Hypothalamus (tissue), 51 donors: ENCODE data around the gene GAMT.
"Not testable (repeated sequence)": the region's sequence is repeated elsewhere in the genome, so short reads cannot be mapped to it uniquely, and the experiment has no call there.

Source experiments
- DNase-seq, 51 donors: peaks; one replicate each; lab custom pipeline; 2025; lab: John Stamatoyannopoulos, UW

The GAMT gene

GRCh38 chr19:1420590-1420989 lies 19.2 kb upstream of the GAMT start:
- no peak for DNase-seq

- not testable (repeated sequence) for DNase-seq
These were observed 18.7 kb upstream of the GAMT start for GRCh38 chr19:1420085-1420484.

- no peak for DNase-seq
These were observed 17.8 kb upstream of the GAMT start for GRCh38 chr19:1418951-1419738.

- DNase-seq, result no peak
These were observed 17.1 kb upstream of the GAMT start for GRCh38 chr19:1418496-1418775.

GRCh38 chr19:1417681-1418495 lies 16.5 kb upstream of the GAMT start:
- DNase-seq, result peak in 4 of 51 donors; percentile 17 to 39 (median 28)

- DNase-seq, result peak in 14 of 51 donors; percentile 8 to 49 (median 31)
These were observed 15.8 kb upstream of the GAMT start for GRCh38 chr19:1417145-1417544.

- peak in 4 of 51 donors; percentile 15 to 55 (median 32) for DNase-seq
These were observed 14.9 kb upstream of the GAMT start for GRCh38 chr19:1416014-1416841.

GRCh38 chr19:1412995-1413800 lies 11.9 kb upstream of the GAMT start:
- DNase-seq, result no peak

- no peak for DNase-seq
These were observed 11.1 kb upstream of the GAMT start for GRCh38 chr19:1412323-1412923.

GRCh38 chr19:1411255-1412191 lies 10.2 kb upstream of the GAMT start:
- DNase-seq, result peak in 48 of 51 donors; percentile 27 to 96 (median 84)

GRCh38 chr19:1410789-1411188 lies 9.4 kb upstream of the GAMT start:
- DNase-seq, result no peak

- DNase-seq, result no peak
These were observed 8.9 kb upstream of the GAMT start for GRCh38 chr19:1410136-1410786.

GRCh38 chr19:1409204-1410005 lies 8.1 kb upstream of the GAMT start:
- no peak for DNase-seq

- peak in 12 of 51 donors; percentile 12 to 56 (median 34) for DNase-seq
These were observed 7.2 kb upstream of the GAMT start for GRCh38 chr19:1408300-1409203.

GRCh38 chr19:1407528-1408299 lies 6.4 kb upstream of the GAMT start, which contains the start of gene DAZAP1:
TSS of gene DAZAP1 (plus strand) at chr19:1407586. CDS start at chr19:1407774, 188 bp downstream.
- DNase-seq, result peak in 2 of 51 donors; percentile 45 to 47
